Measurements from ENCODE around the gene RITA1.

The RITA1 gene

GRCh38 chr12:113232089-113232839 is 46.7 kb downstream of the RITA1 start:
- no peak for TF ChIP-seq ZNF274 (IDR thresholded peaks at IDR 0.05; ENCODE audit: low read depth, low read length)
- no peak overlapping the region for H3K4me3 ChIP-seq (ENCODE audit: low read length)

- no peak for TF ChIP-seq ZNF274 (IDR thresholded peaks at IDR 0.05; ENCODE audit: low read depth, low read length)
- no peak overlapping the region for H3K4me3 ChIP-seq (ENCODE audit: low read length)
These were observed 47.5 kb downstream of the RITA1 start for GRCh38 chr12:113232840-113233585.

GRCh38 chr12:113233967-113234366 is 48.4 kb downstream of the RITA1 start:
- no peak for TF ChIP-seq ZNF274 (IDR thresholded peaks at IDR 0.05; ENCODE audit: low read depth, low read length)
- H3K4me3 ChIP-seq (ENCODE audit: low read length) = no peak overlapping the region

- H3K4me3 ChIP-seq (ENCODE audit: low read length) = no peak overlapping the region
- TF ChIP-seq ZNF274 (IDR thresholded peaks at IDR 0.05; ENCODE audit: low read depth, low read length) = no peak
These were observed 49.0 kb downstream of the RITA1 start for GRCh38 chr12:113234483-113234882.

- no peak for TF ChIP-seq ZNF274 (IDR thresholded peaks at IDR 0.05; ENCODE audit: low read depth, low read length)
- H3K4me3 ChIP-seq (ENCODE audit: low read length) = no peak overlapping the region
These were observed 50.5 kb downstream of the RITA1 start for GRCh38 chr12:113235976-113236375.

- no peak for TF ChIP-seq ZNF274 (IDR thresholded peaks at IDR 0.05; ENCODE audit: low read depth, low read length)
- no peak overlapping the region for H3K4me3 ChIP-seq (ENCODE audit: low read length)
These were observed 51.2 kb downstream of the RITA1 start for GRCh38 chr12:113236539-113237399.

GRCh38 chr12:113237748-113238147 is 52.2 kb downstream of the RITA1 start:
- TF ChIP-seq ZNF274 (IDR thresholded peaks at IDR 0.05; ENCODE audit: low read depth, low read length) = no peak
- no peak overlapping the region for H3K4me3 ChIP-seq (ENCODE audit: low read length)

GRCh38 chr12:113238309-113238708 is 52.8 kb downstream of the RITA1 start:
- TF ChIP-seq ZNF274 (IDR thresholded peaks at IDR 0.05; ENCODE audit: low read depth, low read length) = no peak
- no peak overlapping the region for H3K4me3 ChIP-seq (ENCODE audit: low read length)

GRCh38 chr12:113239288-113239771 is 53.8 kb downstream of the RITA1 start:
- no peak overlapping the region for H3K4me3 ChIP-seq (ENCODE audit: low read length)
- no peak for TF ChIP-seq ZNF274 (IDR thresholded peaks at IDR 0.05; ENCODE audit: low read depth, low read length)

- TF ChIP-seq ZNF274 (IDR thresholded peaks at IDR 0.05; ENCODE audit: low read depth, low read length) = no peak
- H3K4me3 ChIP-seq (ENCODE audit: low read length) = no peak overlapping the region
These were observed 54.4 kb downstream of the RITA1 start for GRCh38 chr12:113239811-113240331.

GRCh38 chr12:113240395-113240794 is 54.9 kb downstream of the RITA1 start:
- no peak for TF ChIP-seq ZNF274 (IDR thresholded peaks at IDR 0.05; ENCODE audit: low read depth, low read length)
- no peak overlapping the region for H3K4me3 ChIP-seq (ENCODE audit: low read length)

- TF ChIP-seq ZNF274 (IDR thresholded peaks at IDR 0.05; ENCODE audit: low read depth, low read length) = no peak
- no peak overlapping the region for H3K4me3 ChIP-seq (ENCODE audit: low read length)
These were observed 55.9 kb downstream of the RITA1 start for GRCh38 chr12:113241191-113242025.

Measured in GM08714 (cell line).